HG03196 (cell line): ENCODE results near the gene ACO2.
"Not testable (repeated sequence)": the region's sequence is repeated elsewhere in the genome, so short reads cannot be mapped to it uniquely, and the experiment has no call there.

ENCODE experiments used
- ATAC-seq: cut with Tn5 transposase; IDR thresholded peaks from one replicate; pipeline ENCODE4 v1.9.1; 2021; ENCODE audit not compliant: unreplicated experiment

Gene ACO2

DNA sequence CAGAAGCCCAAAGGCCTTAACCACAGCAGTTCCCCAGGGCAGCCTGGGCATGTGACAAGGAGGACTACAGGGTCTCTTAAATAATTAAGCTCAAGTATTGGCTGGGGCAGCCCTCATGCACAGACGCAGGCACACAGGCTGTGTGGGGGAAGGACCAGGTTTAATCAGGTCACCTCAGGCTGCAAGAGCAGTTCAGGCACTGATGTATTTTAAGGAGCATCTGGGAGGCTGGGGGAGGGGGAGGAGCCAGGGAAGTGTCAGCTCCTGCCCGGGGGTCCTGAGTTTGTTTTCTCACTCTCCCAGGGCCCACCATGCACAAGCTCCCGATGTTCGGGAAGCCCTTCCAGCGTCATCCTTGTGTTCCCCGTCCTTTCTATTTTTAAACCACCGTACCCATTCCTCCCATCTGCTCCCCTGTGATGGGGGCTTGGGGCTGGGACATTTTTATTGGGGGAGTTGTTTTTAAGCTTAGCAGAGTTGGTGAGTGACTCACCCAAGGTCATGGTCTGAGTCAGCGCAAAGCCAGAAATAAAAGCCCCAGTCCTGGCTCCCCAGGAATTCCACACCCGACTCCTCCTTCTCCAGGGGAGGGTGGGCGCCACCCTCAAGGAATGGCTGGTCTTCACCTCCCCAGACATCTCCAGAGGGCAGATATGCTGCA, 94.3 kb downstream of the ACO2 start:
- ATAC-seq: no peak

DNA sequence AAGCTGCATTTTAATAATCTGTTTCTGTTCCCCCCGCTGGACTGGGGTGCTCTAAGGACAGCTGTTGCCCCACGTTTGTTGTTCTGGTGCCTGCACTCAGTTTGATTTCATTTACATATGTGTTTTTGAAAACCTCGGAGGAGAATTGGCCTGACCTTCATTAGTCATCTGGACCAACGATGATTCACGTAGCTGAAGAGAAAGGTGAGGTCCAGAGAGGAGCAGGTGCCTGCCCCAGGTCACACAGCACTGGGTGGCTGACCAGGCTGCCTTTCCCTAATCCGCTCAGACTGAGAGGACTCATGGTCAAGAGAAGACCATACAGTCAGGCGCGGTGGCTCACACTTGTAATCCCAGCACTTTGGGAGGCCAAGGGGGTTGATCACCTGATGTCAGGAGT, 95.6 kb downstream of the ACO2 start:
- no peak for ATAC-seq

DNA sequence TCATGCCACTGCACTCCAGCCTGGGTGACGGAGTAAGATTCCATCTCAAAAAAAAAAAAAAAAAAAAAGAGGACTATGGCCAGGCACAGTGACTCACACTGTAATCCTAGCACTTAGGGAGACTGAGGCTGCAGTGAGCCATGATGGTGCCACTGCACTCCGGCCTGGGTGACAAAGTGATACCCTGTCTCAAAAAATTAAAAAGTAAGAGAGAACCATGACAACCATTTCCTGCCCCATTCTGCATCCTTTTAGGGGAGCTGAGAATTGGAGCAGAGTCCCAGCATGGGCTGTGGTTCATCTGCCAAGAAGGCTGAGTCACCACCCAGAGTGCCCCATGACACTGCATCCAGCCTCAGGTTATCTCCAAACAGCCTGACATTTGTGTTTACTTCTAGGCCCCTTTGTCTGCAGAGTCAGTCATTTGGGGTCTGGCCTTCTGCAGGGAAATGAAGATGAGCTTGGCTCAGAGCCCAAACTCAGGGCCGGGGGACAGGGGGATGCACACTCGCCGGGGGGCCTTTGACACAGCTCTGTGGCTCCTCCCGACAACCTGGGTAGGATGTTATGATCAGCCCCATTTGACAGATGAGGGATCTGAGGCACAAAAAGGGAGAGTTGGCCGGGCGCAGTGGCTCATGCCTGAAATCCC, 96.6 kb downstream of the ACO2 start:
- ATAC-seq: no peak

DNA sequence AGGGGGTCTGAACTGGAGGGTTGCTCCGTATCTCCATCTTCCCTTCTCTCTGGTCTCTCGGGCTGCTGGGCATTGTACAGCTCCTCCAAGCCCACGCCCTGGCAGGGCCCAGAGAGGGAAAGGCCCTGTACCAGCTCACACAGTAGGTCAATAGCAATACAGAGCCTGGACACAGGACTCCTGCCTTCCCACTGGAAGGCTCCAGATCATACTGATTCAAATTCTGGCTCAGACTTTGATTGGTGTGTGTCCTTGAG, 98.5 kb downstream of the ACO2 start:
- no peak for ATAC-seq

DNA sequence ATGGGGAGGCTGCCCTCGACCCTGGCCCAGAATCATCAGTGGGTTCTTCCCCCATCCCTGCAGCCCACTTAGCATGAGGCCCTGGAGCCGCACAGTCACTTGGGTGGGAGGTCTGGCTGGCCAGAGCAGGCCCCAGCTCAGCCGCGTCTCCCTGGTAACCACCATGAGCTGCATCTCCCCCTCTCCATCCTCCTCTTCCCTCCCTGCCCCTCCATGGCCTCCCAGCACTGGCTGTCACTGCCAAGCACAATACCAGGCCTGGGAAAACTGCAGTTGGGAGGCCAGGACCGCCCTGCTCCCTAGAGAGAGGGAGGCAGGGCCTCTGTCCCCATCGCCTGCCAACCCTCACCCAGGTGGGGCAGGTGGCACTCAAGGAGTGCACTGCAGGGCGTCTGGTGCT, 99.9 kb downstream of the ACO2 start:
- ATAC-seq: no peak

DNA sequence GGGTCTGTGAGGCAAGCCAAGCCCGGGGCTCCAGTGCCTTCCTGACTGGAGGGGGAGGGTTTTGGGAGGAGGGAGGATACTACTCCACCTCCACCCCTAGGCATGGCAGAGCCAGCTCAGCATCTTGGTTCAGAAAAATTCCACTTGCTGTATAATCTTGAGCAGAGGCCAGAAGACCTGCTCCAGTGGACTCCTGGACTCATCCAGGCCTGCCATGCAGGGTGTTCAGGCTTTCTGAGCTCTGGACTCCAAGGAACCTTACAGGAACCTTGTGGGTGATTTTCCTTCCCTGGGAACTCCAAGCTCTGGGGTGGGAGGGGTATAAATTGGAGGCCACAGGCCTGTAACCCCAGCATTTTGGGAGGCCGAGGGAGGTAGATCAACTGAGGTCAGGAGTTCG, 101.3 kb downstream of the ACO2 start:
- ATAC-seq: no peak

DNA sequence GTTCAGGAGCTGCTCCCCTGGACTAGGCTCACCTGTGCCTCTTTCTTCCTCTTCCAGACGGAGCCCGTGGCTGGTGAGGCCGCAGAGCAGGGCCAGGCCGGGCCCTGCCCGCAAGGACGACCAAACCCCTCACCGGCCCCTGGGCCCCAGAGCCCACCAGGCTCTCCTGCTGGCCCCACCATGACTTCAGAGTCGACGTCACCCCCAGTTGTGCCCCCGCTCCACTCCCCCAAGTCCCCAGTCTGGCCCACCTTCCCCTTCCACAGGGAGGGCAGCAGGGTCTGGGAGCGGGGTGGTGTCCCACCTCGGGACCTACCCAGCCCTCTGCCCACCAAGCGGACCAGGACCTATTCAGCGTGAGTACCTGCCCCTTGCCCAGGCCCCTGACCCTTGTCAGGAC, 102.9 kb downstream of the ACO2 start:
- no peak for ATAC-seq

DNA sequence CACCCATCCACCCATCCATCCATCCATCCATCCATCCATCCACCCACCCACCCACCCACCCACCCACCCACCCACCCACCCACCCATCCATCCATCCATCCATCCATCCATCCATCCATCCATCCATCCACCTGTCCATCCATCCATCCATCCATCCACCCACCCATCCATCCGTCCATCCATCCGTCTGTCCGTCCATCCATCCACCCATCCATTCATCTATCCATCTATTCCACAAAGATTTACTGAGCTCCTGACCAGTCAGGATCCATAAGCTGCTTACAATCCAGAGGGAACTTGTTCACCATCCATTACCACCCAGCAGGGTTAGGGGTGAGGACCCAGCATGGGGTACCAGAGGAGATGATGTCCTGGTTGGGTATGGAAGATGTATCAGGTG, 103.4 kb downstream of the ACO2 start:
- not testable (repeated sequence) for ATAC-seq

DNA sequence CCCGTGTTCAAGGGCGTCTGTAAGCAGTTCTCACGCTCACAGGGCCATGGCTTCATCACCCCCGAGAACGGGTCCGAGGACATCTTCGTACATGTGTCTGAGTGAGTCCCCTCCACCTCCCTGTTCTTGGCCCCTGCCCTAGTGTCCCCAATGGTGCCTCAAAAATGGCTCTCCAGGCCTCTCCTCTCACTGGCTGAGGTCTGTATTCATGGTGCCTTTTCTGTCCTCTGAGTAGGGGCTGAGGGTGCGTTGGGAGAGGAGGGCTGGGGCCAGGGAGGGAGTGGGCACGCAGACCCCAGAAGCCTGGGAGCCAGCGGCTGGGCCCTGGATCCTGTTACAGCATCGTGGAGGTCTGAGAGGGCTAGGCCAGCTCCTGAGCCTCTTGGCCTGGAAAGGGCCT, 104.8 kb downstream of the ACO2 start:
- ATAC-seq: no peak

DNA sequence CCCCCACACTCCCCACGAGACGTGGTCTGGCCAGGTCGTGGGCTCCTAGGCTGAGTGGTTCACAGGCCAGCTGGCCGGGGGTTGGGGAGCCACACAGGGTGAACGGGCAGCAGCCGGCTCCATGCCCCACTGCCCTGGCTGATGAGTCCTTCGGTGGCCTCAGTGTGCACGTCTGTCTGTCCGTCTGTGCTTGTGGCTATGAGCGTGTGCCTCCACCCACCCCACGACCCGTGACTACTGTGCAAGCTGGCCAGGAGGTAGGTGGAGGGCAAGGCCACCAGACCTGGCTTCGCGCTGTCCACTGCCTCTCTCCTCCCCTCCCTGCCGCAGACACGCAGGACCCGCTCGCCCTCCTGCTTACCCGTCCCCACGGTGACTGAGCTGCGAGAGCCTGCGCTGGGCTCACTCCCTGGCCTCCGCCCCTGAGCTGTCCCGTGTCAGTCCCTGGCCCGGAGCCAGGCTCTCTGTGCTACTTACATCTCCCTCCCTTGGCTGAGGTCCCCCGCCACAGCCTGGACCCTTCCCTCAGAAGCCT, 106.0 kb downstream of the ACO2 start:
- no peak for ATAC-seq

DNA sequence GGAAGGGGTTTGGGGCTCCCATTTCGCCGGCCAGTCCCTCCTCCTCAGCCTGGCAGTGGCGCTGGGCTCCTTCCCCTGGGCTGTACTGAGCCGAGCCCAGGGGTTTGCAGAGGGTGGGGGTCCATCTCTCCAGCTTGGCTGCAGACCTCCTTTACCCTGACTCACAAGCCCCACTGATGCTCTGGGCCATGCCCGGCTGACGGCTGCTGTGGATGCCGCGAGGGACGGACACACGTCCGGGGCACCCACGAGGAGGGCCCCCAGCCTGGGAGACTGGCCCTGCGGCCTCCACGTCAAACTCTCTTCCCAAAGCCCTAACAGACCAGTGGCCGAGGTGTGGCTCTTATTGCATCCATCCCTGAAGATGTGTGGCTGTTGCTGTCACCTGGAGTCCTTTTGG, 106.6 kb downstream of the ACO2 start:
- ATAC-seq: no peak

DNA sequence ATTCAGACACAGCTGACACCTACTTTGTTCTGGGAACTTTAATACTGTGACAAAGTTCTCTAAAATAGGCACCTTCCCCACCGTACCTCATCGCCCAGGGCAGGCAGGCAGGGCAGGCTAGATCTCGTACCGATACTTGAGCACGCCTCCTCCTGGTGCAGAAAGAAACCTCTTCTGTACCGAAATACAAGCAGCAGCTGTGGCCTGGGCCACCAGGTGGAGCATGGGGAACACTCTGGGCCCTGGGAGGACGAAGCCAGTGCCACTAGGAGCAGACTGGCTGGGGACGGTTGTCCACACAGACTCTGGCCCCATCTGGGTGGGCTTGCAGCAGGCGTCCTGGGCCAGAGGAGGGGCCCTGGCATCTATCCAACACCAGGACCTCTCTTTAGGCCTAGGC, 108.0 kb downstream of the ACO2 start:
- ATAC-seq: no peak

DNA sequence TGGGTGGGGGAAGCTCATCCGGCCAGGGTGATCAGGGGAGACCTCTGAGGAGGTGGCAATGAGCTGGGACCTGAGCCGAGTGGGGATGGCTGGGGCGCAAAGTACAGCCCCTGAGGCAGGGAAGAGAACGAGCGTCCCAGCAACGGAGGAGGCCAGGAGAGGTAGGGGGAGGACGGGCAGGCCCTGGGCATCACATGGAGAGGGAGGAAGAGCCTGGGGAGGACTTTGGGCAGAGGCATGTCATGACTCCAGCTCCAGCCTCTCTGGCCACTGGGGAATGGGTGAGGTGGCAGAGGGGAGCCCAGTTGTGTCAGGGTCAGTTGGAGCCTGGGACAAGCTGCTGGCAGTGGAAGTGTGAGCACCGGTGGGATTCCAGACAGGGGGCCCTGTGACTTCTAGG, 109.2 kb downstream of the ACO2 start:
- no peak for ATAC-seq
